ENCODE data around the gene FURIN. TPM values are rescaled to one million over a fixed set of nuclear protein-coding genes. Genes with fewer than 3 reads are reported as not detected.

FURIN gene
- total RNA-seq: 19.5 and 27.9 TPM in 2 replicates
- 19.4 and 20.4 TPM in 2 replicates for polyA plus RNA-seq
- 45.8 and 46.5 TPM in 2 replicates for polyA plus RNA-seq (2012)
- 57.3 and 68.2 TPM in 2 replicates for polyA minus RNA-seq (ENCODE audit: low replicate concordance)

DNA sequence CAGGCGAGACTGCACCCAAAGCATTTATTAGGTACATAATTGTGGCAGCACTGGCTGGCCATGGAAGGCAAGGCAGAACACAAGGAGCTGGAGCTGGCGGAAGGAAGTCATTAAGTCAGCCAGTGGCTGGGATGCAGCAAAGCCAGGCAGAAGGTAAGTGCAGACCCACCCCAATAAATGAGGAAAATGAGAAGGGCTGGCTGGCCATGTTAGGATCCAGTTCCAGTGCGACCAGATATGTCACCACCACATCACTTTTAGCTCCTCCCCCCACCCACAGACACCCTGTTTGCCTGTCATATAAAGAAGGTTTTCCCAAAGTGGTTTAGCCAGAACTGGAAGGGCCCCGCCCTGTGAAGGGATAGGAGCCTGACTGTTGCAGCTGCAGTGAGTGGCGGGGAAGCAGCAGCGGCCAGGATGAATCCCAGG lies at the start of gene FURIN:
TSS of gene FURIN (plus strand) at position 328 of the 429 bp plus-strand sequence. CDS start 7,153 bp downstream, outside the sequence.
- H2AFZ ChIP-seq (ENCODE audit: low read length): no peak within 1 kb of the TSS
- peaks cover 20% of the 10 kb centered on the region for H3K4me1 ChIP-seq (ENCODE audit: control insufficient read depth, extremely low read depth, insufficient read depth, low read length)
- TF ChIP-seq CTCF (conservative IDR thresholded peaks at IDR 0.05 in 1 of 2, IDR thresholded peaks at IDR 0.05 in 1 of 2; ENCODE audit: low read depth in 1 of 2, low read length in 2 of 2) (no peak), EZH2 (IDR thresholded peaks at IDR 0.05; ENCODE audit: low read length, missing control alignments) (no peak)
- no peak for DNase-seq (ENCODE audit: low read depth in 2 of 2)
- H3K27me3 ChIP-seq (ENCODE audit: control insufficient read depth, insufficient read depth, low read length): no peaks in the 10 kb centered on the region
- no peak within 1 kb of the TSS for H3K4me3 ChIP-seq (replicated peaks in 1 of 4; ENCODE audit: control extremely low read depth in 1 of 4, insufficient read depth in 1 of 4, low read depth in 3 of 4, low read length in 4 of 4)
- H3K9ac ChIP-seq (ENCODE audit: insufficient read depth, low read length): no peak within 1 kb of the TSS
- H3K4me2 ChIP-seq (ENCODE audit: extremely low read depth, insufficient read depth, low read length): no peak within 1 kb of the TSS
- peaks cover 20% of the 10 kb centered on the region for H3K79me2 ChIP-seq (ENCODE audit: control insufficient read depth, insufficient read depth, low read length)
- H4K20me1 ChIP-seq (ENCODE audit: control insufficient read depth, extremely low read depth, insufficient read depth, low read length): no peaks in the 10 kb centered on the region
- H3K36me3 ChIP-seq (ENCODE audit: control insufficient read depth, insufficient read depth, low read length): no peaks in the 10 kb centered on the region
- no peaks in the 10 kb centered on the region for H3K9me3 ChIP-seq (ENCODE audit: control insufficient read depth, insufficient read depth, low read depth, low read length)
- peak within 1 kb of the TSS; percentile 17 for H3K27ac ChIP-seq (ENCODE audit: insufficient read depth, low read length)

GRCh38 chr15:90819390-90819789 lies 49.0 kb upstream of the FURIN start:
- Histone ChIP-seq H3K79me2 (ENCODE audit: control insufficient read depth, insufficient read depth, low read length) (no peaks in the 10 kb centered on the region), H3K9ac (ENCODE audit: insufficient read depth, low read length) (no peak overlapping the region), H3K9me3 (ENCODE audit: control insufficient read depth, insufficient read depth, low read depth, low read length) (no peaks in the 10 kb centered on the region), H2AFZ (ENCODE audit: low read length) (no peak overlapping the region), H3K4me1 (ENCODE audit: control insufficient read depth, extremely low read depth, insufficient read depth, low read length) (no peaks in the 10 kb centered on the region), H3K4me2 (ENCODE audit: extremely low read depth, insufficient read depth, low read length) (no peak overlapping the region), H4K20me1 (ENCODE audit: control insufficient read depth, extremely low read depth, insufficient read depth, low read length) (no peaks in the 10 kb centered on the region), H3K36me3 (ENCODE audit: control insufficient read depth, insufficient read depth, low read length) (no peaks in the 10 kb centered on the region), H3K27ac (ENCODE audit: insufficient read depth, low read length) (no peak overlapping the region), H3K27me3 (ENCODE audit: control insufficient read depth, insufficient read depth, low read length) (no peaks in the 10 kb centered on the region), H3K4me3 (replicated peaks in 1 of 4; ENCODE audit: control extremely low read depth in 1 of 4, insufficient read depth in 1 of 4, low read depth in 3 of 4, low read length in 4 of 4) (no peak overlapping the region)
- TF ChIP-seq CTCF (conservative IDR thresholded peaks at IDR 0.05 in 1 of 2, IDR thresholded peaks at IDR 0.05 in 1 of 2; ENCODE audit: low read depth in 1 of 2, low read length in 2 of 2): no peak
- no peak for TF ChIP-seq EZH2 (IDR thresholded peaks at IDR 0.05; ENCODE audit: low read length, missing control alignments)
- DNase-seq (ENCODE audit: low read depth in 2 of 2): no peak

DNA sequence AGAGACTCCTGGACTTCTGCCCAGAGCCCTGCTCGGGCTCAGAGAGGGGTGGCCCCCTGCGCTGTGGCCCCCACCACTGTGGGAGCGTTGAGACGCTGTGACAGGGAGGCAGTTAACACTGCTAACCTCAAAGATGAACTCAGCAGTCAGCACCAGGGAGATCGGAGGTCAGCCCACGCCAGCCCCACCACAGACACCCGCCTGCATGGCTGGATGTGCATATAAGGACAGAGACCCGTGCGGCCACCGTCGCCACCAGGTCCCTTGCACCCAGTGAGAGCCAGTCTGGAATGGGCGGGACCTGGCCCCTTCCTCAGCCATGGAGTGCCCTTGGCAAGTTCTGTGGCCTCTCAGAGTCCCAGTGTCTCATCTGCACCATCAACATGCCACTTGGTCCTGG lies 48.5 kb upstream of the FURIN start:
- Histone ChIP-seq H2AFZ (ENCODE audit: low read length) (no peak overlapping the region), H3K9ac (ENCODE audit: insufficient read depth, low read length) (no peak overlapping the region), H4K20me1 (ENCODE audit: control insufficient read depth, extremely low read depth, insufficient read depth, low read length) (no peaks in the 10 kb centered on the region), H3K79me2 (ENCODE audit: control insufficient read depth, insufficient read depth, low read length) (no peaks in the 10 kb centered on the region), H3K27ac (ENCODE audit: insufficient read depth, low read length) (no peak overlapping the region), H3K9me3 (ENCODE audit: control insufficient read depth, insufficient read depth, low read depth, low read length) (no peaks in the 10 kb centered on the region), H3K27me3 (ENCODE audit: control insufficient read depth, insufficient read depth, low read length) (no peaks in the 10 kb centered on the region), H3K4me1 (ENCODE audit: control insufficient read depth, extremely low read depth, insufficient read depth, low read length) (no peaks in the 10 kb centered on the region), H3K4me3 (replicated peaks in 1 of 4; ENCODE audit: control extremely low read depth in 1 of 4, insufficient read depth in 1 of 4, low read depth in 3 of 4, low read length in 4 of 4) (no peak overlapping the region), H3K36me3 (ENCODE audit: control insufficient read depth, insufficient read depth, low read length) (no peaks in the 10 kb centered on the region), H3K4me2 (ENCODE audit: extremely low read depth, insufficient read depth, low read length) (no peak overlapping the region)
- DNase-seq (ENCODE audit: low read depth in 2 of 2): no peak
- TF ChIP-seq EZH2 (IDR thresholded peaks at IDR 0.05; ENCODE audit: low read length, missing control alignments) (no peak), CTCF (conservative IDR thresholded peaks at IDR 0.05 in 1 of 2, IDR thresholded peaks at IDR 0.05 in 1 of 2; ENCODE audit: low read depth in 1 of 2, low read length in 2 of 2) (no peak)

All from fibroblast of lung (primary cell).